ENCODE results near the gene TMEM259.
A peak's percentile ranks its signal among the peaks of the same experiment; 100 is the strongest.
"Not testable (repeated sequence)": the region's sequence is repeated elsewhere in the genome, so short reads cannot be mapped to it uniquely, and the experiment has no call there.

Gene TMEM259

DNA sequence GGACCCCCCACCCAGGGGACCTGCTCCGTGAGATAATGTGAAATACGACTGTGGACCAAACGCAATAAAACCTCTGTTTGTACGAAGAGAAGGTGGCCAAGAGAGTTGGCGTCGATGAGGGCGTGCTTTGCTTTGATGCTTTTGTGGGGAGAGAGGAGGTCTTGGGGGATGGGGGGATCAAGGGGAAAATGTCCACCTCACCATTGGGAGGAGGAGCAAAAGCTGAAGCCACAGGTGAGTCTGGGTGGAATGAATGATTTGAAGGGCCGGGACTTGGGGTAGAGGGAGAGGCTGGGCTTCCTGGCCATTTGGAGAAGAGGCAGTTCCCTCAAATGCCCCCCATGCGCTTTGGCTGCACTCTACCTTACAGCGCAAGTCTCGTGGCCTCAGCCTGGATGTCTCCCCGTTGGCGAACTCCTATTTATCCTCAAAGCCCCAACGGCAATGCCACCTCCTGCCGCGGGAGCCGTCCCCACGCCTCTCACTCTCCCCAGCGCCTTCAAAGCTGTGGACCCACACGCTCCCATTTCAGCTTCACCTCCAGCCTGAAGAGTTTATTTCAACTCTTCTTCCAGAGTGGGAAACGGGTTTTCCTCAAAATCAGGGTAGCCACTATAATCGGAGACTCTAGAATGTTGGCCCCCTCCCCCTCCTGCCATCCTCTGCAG is 18.2 kb upstream of the TMEM259 start:
- DNase-seq, result no peak

DNA sequence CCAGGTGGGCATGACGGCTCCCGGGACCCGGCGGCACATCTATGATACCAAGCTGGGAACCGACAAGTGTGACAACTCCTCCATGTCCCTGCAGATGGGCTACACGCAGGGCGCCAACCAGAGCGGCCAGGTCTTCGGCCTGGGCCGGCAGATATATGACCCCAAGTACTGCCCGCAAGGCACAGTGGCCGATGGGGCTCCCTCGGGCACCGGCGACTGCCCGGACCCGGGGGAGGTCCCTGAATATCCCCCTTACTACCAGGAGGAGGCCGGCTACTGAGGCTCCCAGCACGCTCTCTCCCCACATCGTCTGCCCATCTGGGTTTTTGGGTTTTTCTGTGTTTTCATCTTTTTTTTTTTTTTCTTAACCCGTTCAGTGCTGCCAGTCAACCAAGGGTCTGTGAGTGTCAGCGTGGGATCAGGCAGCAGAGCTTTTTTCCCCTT is 16.7 kb upstream of the TMEM259 start:
- no peak for DNase-seq

DNA sequence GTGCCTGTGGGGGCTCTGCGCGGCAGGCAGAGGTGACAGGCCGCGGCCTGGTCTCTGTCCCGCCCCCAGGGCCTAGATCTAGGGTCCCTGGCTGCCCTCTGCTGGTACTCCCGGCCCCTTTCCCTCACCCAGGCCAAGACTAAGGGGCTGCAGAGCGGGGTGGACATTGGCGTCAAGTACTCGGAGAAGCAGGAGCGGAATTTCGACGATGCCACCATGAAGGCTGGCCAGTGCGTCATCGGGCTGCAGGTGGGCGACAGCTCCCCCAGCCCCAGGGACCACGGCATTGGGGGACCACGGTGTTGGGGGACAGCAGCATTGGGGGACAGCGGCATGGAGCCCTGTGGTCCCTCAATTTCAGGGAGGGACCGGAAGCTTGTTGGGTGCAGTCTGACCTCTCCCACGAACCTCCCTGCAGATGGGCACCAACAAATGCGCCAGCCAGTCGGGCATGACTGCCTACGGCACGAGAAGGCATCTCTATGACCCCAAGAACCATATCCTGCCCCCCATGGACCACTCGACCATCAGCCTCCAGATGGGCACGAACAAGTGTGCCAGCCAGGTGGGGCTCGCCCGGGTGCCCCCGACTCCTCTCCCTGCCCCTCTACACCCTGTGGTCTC is 15.2 kb upstream of the TMEM259 start:
- DNase-seq, result no peak

DNA sequence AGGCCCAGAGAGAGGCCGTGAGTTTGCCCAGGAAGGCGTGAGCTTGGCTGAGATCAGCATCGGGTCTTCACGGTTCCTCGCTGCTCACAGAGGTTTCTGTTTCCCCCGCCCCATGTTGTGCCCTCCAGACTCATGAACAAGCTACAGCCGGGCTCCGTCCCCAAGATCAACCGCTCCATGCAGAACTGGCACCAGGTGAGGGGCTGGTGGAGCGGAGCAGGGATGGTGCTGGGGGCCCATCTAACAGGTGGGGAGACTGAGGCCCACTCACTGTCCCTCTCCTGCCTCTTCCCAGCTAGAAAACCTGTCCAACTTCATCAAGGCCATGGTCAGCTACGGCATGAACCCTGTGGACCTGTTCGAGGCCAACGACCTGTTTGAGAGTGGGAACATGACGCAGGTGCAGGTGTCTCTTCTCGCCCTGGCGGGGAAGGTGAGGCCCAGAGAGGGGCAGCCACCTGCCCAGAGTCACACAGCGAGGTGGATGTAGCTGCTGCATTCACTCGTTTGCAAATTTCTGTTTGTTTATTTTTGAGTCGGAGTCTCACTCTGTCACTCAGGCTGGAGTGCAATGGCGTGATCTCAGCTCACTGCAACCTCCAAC is 11.4 kb upstream of the TMEM259 start:
- DNase-seq, result no peak

DNA sequence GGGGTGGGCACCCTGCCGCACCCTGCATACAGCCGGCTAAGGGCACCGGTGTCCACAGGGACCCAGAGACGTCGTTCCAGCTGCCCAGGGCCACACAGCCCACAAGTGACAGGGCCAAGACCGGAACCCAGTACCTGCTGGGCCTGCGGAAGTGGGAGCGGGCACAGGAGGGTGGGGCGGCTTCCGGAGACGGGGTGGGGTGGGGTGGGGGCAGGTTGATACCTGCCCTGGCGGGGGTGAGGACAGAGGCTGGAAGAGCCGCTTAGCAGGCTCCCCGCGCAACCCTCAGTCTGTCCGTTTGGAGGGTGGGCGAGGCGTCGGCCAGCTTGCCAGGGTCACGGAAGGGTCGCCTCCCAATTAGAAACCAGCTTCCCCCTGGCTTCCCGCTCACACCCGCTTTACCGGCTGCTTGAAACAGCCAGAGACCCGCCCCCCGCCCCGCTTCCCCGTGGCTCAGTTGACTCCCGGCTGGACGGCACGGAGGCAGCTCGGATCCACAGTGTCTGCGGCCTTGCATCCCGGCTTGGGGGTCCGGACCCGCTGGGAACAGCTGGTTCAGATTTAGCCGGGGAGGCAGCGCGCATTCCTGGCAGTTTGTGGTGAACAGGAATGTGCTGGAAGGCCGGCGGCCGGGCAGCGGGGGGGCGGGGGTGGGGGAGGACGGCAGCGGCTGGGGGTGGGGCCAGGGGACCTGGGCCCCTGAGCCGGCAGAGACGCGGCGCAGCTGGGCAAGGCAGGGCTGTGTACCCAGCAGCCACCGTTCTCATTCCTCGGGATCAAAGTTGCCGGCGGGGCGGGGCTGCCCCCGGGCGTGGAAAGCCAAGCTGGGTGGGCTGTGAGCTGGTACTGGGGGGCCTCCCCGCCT is 7.4 kb upstream of the TMEM259 start:
- DNase-seq, result peak; percentile 89

DNA sequence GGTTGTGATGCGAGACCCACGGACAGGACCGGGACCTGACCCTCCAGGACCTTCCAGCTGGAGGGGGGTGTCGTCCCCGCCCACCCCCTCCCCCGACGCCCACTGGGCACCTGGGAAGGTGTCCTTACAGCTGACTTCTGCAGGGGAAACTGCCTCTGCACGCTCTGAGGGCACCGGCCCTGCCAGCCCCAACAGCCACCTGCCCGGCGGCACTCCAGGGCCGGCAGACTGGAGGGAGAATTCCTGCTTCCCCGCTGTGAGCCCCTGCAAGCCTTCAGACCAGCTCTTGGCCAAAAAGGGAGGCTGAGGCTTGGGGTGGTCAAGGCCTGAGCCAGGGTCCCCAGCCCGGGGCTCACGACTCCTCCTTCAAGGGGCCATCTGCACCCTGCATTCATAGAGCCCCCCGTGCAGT is 6.7 kb upstream of the TMEM259 start:
- DNase-seq, result no peak

DNA sequence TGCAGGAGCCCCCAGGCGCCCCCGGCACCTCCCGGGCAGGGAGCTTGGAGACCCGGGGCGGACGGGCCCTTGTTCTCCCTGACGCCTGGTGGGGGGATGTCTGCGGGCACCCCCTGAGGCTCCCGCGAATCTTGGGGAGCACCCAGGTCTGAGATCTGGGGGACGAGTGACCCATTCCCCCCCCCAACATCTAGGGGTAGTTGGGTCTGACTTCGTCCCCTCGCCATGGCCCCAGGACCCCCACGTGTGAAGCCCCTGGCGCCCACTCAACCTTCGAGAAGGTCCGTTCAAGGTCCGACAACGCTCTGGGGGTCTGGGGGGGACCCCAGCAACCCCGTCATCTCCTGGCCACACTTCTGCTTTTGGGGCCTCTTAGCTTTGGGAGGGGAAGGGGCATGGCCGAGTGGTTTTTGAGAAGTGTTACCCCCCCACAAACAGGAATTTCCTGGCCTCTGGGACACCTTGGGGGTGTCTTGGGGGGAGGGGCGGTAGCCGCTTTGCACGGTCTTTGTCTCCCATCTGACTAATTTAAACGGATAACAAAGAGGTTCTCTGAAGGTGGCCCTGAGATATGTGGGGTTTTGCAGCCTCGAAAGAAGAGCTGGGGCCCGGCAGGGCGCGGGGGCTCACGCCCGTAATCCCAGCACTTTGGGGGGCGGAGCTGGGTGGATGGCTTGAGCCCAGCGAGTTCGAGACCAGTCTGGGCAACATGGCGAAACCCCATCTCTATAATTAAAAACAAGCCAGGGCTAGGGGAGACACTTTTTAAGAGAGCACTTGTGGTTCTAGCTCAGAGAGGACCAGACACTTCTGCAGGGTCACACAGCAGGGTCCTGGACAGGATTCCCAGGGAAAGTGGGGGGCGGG is 6.1 kb upstream of the TMEM259 start:
- DNase-seq, result no peak

DNA sequence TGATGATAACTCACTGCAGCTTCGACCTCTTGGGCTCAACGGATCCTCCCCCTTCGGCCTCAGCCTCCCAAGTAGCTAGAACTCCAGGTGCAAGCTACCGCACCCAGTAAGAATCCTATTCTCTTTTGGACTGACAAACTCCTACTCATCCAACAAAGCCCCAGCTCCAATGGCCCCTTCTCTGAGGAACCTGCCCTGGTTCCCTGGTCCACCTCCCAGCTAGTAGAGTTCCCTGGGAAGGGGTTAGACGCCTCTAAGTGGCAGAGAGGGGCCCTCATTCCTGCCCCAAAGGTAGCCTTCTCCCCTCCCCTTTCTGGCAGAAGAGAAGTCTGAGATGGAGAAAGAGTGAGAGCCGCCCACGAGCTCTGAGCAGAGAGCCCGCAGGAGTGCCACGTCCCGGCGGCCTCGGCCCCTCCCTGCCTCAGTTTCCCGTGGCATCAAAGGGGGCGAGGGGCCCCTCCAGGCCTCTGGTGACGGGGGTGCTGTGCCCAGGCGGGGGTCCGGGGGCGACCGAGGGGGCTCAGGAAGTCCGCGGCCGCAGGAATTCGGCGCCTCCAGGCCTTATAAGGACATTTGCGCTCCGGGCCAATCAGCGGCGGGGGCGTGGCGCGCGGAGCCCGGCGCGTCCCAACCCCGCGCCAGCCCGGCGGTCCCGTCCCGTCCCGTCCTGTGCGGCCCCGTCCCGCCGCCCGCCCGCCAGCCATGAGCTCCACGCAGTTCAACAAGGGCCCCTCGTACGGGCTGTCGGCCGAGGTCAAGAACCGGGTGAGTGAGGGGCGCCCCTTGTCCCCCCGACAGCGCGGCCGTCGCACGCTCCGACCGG is 5.2 kb upstream of the TMEM259 start, which contains the start of gene CNN2:
TSS of gene CNN2 (plus strand) at position 649 of the 823 bp plus-strand sequence. CDS start at position 703, 54 bp downstream.
- peak; percentile 68 for DNase-seq

DNA sequence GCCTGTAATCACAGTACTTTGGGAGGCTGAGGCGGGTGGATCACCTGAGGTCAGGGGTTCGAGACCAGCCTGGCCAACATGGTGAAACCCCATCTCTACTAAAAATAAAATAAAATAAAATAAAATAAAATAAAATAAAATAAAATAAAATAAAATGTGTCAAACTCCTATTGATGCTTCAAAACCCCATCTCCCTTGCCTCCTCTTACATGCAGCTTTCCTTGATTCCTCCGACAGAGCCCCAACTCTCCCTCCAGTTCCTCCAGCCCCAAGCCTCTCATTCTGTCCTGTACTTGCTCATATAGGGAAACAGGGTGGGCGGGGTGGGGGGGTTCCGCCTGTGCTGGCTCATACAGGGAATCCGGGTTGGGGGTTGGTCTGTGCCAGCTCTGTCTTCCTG is 4.2 kb upstream of the TMEM259 start:
- not testable (repeated sequence) for DNase-seq

DNA sequence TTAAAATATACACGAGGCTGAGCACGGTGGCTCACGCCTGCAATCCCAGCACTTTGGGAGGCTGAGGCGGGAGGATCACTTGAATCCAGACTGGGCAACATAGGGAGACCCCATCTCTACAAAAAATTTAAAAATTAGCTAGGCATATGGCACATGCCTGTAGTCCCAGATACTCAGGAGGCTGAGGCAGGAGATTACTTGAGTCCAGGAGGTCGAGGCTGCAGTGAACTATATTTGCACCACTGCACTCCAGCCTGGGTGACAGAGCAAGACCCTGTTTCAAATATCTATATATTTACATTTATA is 2.9 kb upstream of the TMEM259 start:
- DNase-seq, result not testable (repeated sequence)

DNA sequence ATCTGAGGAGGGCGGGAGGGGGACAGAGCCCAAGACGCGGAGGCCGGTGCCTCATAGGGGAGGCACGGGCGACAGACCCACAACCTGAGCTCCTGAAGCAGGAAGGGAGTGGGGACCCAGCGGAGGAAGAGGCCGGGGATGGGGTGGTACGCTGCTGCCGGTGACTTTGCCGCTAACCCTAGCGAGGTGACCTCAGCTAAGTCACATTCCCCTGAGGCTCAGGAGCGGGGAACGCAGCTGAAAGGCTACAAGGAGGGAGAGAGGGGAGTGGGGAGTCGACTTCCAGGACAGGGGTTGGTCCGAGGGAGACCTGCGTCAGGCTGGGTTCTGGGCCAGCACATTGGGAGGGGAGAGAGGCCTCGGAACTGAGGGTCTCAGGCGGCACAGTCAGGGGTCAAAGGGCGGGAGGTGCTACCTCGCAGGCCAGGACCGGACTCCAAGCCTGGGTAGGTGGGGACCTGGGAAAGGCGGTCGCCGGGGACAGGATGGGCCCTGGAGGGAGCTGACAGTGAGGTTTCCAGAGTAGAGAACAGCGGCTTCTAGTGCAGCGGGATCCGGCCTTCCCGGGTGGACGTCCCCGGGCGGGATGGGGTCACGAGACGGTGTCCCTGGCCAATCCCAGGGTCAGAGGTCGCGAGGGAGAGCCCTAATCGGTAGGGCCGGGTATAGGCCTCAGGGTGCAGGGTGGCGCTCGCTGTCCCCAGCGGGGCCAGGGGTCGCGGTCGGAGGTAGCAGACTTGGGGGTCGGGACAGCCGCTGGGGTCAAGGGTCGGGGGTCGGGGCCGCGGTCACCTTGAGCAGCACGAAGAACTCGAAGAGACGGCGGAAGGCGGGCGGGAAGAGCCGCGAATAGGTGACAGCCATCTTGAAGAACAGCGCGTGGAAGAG is 699 bp downstream of the TMEM259 start:
- no peak for DNase-seq

DNA sequence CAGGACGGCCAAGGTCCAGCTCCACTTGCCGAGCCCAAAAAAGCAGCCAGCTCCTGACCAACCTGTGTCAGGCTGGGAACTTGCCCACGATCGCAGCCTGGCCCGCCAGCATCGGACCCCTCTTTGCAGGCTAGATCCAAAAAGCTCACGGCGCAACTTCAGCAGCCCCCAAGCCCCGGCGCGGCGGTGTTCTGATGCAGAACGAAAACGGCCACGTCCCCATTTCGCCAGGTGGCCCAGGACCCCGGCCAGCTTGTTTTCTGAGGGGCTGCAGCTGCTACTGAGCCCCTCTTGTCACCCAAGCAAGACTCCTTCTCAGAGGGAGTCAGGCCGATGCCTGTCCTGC is 1.3 kb downstream of the TMEM259 start:
- DNase-seq, result no peak

DNA sequence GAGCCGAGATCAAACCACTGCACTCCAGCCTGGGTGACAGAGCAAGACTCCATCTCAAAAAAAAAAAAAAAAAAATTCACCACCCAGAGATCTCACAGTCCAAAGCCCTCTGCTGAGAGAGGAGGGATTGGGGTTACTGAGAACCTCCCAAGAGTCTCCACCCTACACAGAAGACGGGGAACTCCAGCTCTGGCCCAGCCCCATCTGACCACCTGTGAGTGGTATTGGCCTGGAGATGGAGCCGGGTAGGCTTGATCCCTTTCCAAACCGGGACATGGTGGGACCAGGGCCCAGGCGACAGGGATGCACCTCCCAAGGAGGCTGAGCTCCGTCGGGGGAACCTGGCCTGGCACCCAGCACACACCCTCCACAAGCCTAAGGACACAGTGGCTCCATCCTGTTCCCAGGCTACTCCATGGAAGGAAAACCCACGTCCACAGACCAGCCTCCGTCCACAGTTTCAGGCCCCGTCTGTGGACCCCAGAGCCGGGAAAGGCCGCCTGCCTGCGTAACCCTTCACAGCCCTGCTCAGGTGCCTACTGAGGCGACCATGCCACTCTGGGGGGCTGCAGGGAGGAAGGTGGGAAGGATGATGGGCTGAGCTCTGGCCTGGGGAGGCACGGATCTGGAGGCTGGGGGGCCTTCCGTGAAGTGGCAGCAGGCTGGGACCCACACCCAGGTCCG is 1.8 kb downstream of the TMEM259 start:
- no peak for DNase-seq

DNA sequence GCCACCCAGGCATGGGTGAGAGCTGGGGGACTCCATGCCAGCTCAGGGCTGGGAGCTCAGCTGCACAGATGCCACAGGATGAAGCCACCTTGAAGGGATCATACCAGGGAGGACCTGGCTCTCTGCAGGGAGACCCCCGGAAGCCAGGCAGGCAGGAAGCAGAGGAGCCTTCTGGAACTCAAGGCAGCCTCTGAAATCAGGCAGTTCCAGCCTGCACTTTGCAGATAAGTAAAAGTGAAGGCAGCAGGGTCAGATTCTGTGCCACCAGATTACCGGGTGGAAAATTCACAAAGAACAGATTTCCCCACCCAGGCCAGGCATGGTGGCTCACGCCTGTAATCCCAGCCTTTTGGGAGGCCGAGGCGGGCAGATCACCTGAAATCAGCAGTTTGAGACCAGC is 2.5 kb downstream of the TMEM259 start:
- no peak for DNase-seq

DNA sequence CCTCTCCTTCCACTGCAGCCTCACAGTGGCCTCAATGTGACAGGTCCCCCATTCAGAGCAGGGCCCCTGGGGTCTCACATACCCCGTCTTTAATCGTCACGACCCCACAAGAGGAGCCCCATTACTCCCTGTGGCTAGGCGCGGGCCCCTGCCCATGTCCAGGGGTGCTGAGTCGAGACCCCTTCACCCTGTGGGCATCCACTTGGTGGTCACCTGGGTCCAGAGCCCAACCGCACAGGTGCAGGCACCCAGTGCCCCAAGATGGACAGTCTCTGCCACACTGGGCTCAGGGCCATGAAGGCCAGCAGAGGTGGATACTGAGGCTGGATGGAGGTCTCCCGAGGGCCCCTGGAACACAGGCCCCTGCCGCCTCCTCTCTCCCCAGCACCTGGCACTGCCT is 3.0 kb downstream of the TMEM259 start:
- no peak for DNase-seq

DNA sequence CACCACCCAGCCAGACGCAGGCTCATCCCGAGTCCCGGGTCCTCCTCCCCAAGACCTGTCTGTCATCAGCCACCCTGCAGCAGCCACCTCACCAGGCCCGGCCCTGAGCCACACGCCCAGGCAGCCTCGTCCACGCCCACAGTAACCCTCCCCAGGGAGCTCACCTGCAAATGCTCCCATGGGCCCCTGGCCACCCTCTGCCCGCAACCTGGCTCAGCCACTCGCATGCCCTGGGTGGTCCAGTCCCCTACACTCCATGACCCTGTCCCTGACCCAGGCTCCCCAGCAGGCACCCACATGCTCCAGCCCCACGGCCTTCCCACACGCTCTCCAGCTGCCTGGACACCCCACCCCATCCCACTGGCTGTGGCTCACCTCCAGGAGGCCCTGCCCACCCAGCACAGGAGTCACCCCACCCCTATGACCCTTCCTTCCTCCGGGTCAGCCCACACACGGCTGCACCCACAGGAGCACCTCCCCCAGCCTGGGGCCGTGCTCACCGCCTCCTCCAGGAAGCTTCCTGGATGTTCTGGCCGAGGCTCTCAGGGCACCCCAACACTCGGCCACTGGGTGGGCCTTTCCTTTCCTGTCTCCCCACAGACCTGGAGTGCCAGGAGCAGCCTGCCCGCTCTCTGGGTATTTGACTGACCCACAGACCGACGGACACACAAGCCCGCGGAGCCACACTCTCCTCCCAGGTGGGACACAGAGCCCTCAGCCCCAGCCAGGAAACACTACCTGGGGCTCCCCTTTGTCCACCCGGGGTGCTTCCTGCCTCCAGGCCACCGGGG is 3.6 kb downstream of the TMEM259 start:
- no peak for DNase-seq

DNA sequence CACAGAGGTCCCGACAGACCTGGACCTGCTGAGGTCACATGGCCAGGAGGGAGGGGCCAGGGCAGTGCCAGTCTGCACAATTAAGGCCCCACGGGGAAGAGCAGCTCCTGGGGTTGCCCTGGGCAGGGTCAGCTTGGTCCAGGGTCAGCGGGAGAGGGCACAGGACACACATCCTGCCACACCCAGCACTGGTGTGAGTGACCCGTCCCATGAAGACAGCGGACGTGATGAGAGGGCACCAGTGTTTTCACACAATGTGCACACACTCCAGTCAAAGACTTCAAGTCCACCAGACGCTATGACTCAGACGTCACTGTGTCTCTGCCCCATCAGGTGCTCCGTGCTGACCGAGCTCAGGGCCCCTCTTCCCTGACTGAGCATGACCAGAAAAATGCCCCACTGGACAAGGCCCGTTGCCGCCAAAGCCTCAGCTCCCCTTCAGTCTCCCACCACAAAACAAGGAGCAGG is 4.2 kb downstream of the TMEM259 start:
- no peak for DNase-seq

DNA sequence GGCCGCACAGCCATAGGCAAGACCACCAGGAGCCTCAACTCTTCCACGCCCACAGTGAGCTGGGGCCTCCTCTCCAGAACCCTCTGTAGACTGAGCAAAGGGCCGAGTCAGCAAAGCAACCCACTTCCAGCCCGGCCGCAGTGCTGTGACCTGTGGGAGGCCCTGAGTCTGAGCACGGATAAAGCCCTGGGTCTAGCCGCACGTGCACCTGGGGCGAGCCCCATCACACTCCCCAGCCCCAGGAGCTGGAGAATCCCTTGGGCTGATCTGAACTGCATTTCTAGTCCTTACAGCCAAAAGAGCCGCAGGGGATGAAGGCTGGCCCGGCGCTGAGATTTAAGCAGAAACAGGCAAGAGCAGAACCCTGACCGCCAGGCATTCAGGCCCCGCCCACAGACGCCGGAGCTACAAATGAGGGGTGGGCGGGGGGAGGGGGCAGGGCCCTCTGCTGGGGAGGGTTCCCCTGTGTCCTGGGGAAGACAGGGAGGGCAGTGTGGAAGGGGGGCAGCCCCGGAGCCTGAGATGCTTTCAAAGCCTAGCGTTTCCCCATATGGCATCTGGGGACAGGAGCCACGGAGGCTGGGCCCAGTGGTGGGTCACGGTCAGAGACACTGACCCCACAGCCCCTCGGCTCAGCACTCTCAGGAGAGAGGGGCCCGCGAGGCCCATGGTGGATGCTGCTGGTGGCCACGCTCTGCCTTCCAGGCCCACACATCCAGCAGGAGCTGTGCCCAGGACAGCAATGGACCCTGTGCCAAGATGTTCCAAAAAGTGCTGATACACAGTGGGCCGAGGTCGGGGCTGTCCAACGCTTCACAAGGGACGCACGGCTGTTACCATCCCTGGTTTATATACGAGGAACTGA is 4.9 kb downstream of the TMEM259 start:
- no peak for DNase-seq

All from T1000 (cell line).